ENCODE data around the gene ELOA. TPM values are rescaled to one million over a fixed set of nuclear protein-coding genes. Genes with fewer than 3 reads are reported as not detected.

The ELOA gene
- total and polyA plus RNA-seq, 4 donors, result 24.0 to 65.0 (median 31.8) TPM

- H3K9ac ChIP-seq (ENCODE audit: insufficient read depth in 1 of 2, low read length in 2 of 2), result no peak overlapping the region
- peaks cover 17 to 41% (median 23%) of the 10 kb centered on the region in 4 donors for H3K36me3 ChIP-seq (ENCODE audit: control insufficient read depth in 4 of 4, insufficient read depth in 4 of 4, low read length in 4 of 4)
- WGBS, 2 donors, result 80 to 83% methylated on average over 4 of the region's 4 CpGs
- no peak overlapping the region for H3K27ac ChIP-seq (ENCODE audit: low read depth in 1 of 2, low read length in 1 of 2)
- DNase-seq (no peak), ATAC-seq (ENCODE audit: insufficient read depth, low FRiP score) (no peak)
- H3K27me3 ChIP-seq (ENCODE audit: control insufficient read depth in 3 of 3, insufficient read depth in 3 of 3, low read length in 2 of 3), result no peaks in the 10 kb centered on the region
- TF ChIP-seq CTCF (IDR thresholded peaks at IDR 0.05; ENCODE audit: control extremely low read depth, extremely low read depth), result no peak
- H3K4me3 ChIP-seq, result no peak overlapping the region
- H3K9me3 ChIP-seq (ENCODE audit: control insufficient read depth in 4 of 4, insufficient read depth in 3 of 4, low read length in 3 of 4), result peaks cover 0 to 2% (median 0%) of the 10 kb centered on the region in 4 donors
- no peaks in the 10 kb centered on the region for H3K4me1 ChIP-seq (ENCODE audit: control insufficient read depth in 5 of 5, insufficient read depth in 5 of 5, low read length in 5 of 5)
These were observed 41.6 kb downstream of the ELOA start for GRCh38 chr1:23784846-23785245.

GRCh38 chr1:23787701-23788100 is 44.4 kb downstream of the ELOA start:
- DNase-seq, result no peak
- no peak for ATAC-seq (ENCODE audit: insufficient read depth, low FRiP score)
- H3K4me1 ChIP-seq (ENCODE audit: control insufficient read depth in 5 of 5, insufficient read depth in 5 of 5, low read length in 5 of 5), result peaks cover 0 to 12% (median 7%) of the 10 kb centered on the region in 5 donors
- no peaks in the 10 kb centered on the region for H3K27me3 ChIP-seq (ENCODE audit: control insufficient read depth in 3 of 3, insufficient read depth in 3 of 3, low read length in 2 of 3)
- H3K36me3 ChIP-seq (ENCODE audit: control insufficient read depth in 4 of 4, insufficient read depth in 4 of 4, low read length in 4 of 4), result peaks cover 17 to 37% (median 21%) of the 10 kb centered on the region in 4 donors
- peaks cover 0 to 2% (median 0%) of the 10 kb centered on the region in 4 donors for H3K9me3 ChIP-seq (ENCODE audit: control insufficient read depth in 4 of 4, insufficient read depth in 3 of 4, low read length in 3 of 4)
- TF ChIP-seq CTCF (IDR thresholded peaks at IDR 0.05; ENCODE audit: control extremely low read depth, extremely low read depth), result no peak
- no peak overlapping the region for H3K4me3 ChIP-seq
- 88 to 92% methylated on average over 3 of the region's 3 CpGs for WGBS, 2 donors
- H3K27ac ChIP-seq (ENCODE audit: low read depth in 1 of 2, low read length in 1 of 2), result no peak overlapping the region
- no peak overlapping the region for H3K9ac ChIP-seq (ENCODE audit: insufficient read depth in 1 of 2, low read length in 2 of 2)

GRCh38 chr1:23788695-23789094 is 45.4 kb downstream of the ELOA start:
- peaks cover 17 to 38% (median 24%) of the 10 kb centered on the region in 4 donors for H3K36me3 ChIP-seq (ENCODE audit: control insufficient read depth in 4 of 4, insufficient read depth in 4 of 4, low read length in 4 of 4)
- ATAC-seq (ENCODE audit: insufficient read depth, low FRiP score), result no peak
- WGBS, 2 donors, result 84 to 94% methylated on average over 3 of the region's 3 CpGs

More at GRCh38 chr1:23788695-23789094, 45.4 kb downstream of the ELOA start:
- H3K9ac ChIP-seq (ENCODE audit: insufficient read depth in 1 of 2, low read length in 2 of 2), result no peak overlapping the region
- H3K27ac ChIP-seq (ENCODE audit: low read depth in 1 of 2, low read length in 1 of 2), result no peak overlapping the region
- DNase-seq, result no peak
- H3K9me3 ChIP-seq (ENCODE audit: control insufficient read depth in 4 of 4, insufficient read depth in 3 of 4, low read length in 3 of 4), result peaks cover 0 to 4% (median 0%) of the 10 kb centered on the region in 4 donors
- no peak overlapping the region for H3K4me3 ChIP-seq
- H3K27me3 ChIP-seq (ENCODE audit: control insufficient read depth in 3 of 3, insufficient read depth in 3 of 3, low read length in 2 of 3), result no peaks in the 10 kb centered on the region
- H3K4me1 ChIP-seq (ENCODE audit: control insufficient read depth in 5 of 5, insufficient read depth in 5 of 5, low read length in 5 of 5), result peaks cover 0 to 22% (median 7%) of the 10 kb centered on the region in 5 donors
- TF ChIP-seq CTCF (IDR thresholded peaks at IDR 0.05; ENCODE audit: control extremely low read depth, extremely low read depth), result no peak

Data from lung (tissue), 12 donors.